Measurements from ENCODE around the gene GRM2. TPM values are rescaled to one million over a fixed set of nuclear protein-coding genes. Genes with fewer than 3 reads are reported as not detected.

The GRM2 gene
- total RNA-seq, 1 donor from 2014 or later: 0.08 TPM

DNA sequence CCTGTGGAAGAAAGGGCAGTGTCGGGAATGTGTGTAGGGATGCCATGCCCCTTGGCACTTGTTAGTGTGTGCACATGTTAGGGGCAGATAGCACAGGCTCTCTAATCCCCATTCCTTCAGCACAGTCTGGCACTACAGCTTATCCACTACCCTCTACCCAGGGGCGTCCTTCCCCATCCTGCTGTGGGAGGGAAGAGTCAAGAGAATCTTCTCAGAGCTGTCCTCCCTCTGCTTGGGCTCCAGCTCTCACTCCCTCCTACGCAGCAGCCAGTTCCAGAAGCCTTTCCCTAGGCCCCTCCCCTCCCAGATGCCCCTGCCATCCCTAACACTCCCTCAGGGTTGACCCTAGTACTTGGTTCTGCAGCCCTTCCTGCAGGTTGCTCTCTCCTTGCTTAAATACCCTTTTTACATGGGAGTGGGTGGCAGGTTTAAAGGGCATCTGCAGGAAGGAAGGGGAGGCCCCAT is 815 bp upstream of the GRM2 start:
- ATAC-seq: no peak

DNA sequence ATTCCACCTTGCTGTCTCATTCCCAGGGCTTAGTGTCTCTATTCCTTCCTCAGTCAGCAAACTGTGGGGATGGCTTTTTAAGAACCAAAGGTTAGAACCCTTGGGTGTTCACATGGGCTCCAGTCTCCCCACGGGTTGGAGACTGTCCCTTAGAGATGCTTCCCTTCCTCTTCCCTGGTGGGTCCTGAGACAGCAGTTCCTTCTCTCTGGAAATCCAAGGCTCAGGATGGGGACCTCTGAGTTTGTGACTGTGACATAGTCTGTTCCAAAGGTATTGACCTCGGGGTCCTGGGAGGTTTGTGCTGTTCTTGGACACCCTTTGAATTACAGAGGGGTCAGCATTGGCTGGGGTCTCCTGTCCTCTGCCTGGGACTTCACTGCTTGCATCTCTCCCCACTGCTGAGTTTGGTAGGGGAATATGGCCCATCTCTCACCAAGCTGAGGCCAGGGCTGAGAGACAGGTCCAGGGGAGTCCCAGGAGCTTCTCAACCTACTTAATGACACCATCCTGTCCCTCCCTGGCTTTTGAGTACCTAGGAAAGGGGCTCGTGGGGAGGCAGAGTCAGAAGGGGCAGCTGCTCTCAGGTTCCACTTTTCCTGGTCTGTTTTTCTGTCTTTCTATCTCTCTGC is 1.5 kb downstream of the GRM2 start:
- ATAC-seq: no peak

DNA sequence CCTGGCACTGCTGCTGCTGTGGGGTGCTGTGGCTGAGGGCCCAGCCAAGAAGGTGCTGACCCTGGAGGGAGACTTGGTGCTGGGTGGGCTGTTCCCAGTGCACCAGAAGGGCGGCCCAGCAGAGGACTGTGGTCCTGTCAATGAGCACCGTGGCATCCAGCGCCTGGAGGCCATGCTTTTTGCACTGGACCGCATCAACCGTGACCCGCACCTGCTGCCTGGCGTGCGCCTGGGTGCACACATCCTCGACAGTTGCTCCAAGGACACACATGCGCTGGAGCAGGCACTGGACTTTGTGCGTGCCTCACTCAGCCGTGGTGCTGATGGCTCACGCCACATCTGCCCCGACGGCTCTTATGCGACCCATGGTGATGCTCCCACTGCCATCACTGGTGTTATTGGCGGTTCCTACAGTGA is 2.1 kb downstream of the GRM2 start:
- ATAC-seq: no peak

DNA sequence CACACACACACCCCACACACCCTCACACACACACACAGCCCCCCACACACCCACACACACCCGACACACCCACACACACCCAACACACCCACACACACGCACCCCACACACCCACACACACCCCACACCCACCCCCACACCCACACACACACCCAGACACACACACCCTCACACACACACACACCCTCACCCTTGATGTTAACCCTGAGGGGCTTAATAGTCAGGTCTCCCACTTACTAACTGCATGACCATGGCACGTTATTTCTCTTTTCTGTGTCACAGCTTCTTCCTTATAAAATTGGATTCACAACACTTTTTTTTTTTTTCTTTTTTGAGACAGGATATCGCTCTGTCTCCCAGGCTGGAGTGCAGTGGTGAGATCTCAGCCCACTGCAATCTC is 2.8 kb downstream of the GRM2 start:
- no peak for ATAC-seq

DNA sequence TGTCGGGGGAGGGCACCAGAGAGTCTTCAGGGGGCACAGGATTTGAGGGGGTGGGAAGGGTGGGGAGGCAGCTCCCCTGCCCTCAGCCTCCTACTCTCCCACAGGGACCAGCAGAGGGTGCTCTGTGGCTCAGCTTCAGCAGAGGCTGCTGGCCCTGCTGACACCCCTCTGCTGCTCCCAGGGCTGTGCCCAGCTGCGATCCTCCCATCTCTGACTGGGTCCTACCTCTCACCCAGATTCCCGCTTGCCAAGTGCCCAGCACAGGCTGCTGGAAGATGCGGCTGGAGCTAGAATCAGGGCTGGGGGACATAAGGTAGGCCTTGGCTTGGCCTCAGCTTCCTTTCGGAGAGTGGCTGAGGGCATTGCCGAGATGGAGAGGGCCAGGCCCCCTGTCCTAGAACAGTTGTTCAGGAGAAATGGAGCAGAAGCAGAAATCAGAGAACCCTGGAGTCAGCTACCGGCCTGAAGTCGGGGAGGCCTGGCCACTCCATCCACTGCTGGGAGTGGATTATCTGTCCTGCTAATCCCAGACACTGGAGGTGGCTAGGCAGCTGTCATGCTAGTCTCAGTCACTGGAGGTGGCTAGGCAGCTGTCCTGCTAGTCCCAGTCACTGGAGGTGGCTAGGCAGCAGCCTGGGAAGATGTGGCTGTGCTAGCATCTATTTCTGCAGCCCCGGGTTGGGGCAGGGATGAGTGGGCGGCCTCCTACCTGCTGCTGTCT is 3.9 kb downstream of the GRM2 start:
- ATAC-seq: no peak

DNA sequence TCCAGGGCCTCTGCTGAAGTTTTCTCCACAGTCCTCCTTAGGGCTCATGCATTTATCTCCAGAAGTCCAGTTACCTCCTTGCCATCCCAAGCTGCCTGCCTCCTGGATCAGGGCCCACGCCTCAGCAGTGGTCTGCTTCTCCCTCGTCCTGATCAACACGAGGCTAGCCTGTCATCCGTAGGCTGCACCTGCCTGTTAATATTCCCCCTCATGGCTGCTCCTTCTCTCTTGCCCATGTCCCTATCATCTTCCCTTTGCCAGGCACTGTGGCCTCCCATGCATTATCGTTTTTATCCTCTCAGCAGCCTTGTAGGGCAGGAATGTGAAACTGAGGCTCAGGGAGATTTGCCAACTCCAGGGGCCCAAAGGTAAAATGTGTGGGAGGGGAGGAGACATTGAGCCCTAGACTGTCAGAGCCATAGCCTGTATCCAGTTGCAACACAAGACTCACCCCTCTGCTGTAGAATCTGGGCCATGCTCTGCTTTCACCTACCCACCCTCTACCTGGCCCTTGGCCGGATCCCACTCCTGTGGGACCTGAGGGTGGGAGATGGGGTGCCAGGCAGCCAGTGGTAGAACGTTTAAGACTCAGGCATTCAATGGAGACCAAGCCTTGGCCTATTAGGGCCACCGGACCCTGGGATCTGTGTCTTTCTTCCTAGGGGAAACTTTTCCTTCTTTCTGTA is 4.6 kb downstream of the GRM2 start:
- no peak for ATAC-seq

DNA sequence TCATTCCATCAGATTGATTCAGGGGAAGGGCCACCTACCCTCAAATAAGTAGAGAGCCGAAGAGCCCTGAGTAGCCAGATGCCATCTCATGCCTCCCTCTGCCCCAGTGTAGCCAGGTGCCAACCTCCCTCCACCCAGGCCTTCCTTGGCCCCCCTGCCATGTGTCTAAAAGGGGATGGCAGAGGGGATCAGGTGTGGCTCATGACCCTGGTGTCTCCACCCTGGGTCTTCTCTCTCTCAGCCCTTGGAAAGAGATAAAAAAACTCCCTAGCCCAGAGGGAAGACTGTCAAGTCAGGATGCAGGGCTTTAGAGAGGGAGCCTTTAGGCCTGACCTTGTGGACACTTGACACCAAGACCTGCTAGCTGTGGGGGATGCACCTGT is 5.2 kb downstream of the GRM2 start:
- ATAC-seq: no peak

DNA sequence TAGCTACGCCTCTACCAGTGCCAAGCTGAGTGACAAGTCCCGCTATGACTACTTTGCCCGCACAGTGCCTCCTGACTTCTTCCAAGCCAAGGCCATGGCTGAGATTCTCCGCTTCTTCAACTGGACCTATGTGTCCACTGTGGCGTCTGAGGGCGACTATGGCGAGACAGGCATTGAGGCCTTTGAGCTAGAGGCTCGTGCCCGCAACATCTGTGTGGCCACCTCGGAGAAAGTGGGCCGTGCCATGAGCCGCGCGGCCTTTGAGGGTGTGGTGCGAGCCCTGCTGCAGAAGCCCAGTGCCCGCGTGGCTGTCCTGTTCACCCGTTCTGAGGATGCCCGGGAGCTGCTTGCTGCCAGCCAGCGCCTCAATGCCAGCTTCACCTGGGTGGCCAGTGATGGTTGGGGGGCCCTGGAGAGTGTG is 5.7 kb downstream of the GRM2 start:
- no peak for ATAC-seq

DNA sequence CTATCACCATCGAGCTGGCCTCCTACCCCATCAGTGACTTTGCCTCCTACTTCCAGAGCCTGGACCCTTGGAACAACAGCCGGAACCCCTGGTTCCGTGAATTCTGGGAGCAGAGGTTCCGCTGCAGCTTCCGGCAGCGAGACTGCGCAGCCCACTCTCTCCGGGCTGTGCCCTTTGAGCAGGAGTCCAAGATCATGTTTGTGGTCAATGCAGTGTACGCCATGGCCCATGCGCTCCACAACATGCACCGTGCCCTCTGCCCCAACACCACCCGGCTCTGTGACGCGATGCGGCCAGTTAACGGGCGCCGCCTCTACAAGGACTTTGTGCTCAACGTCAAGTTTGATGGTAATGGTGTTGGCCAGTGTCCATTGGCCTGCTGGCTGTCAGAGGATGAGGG is 6.1 kb downstream of the GRM2 start:
- no peak for ATAC-seq

DNA sequence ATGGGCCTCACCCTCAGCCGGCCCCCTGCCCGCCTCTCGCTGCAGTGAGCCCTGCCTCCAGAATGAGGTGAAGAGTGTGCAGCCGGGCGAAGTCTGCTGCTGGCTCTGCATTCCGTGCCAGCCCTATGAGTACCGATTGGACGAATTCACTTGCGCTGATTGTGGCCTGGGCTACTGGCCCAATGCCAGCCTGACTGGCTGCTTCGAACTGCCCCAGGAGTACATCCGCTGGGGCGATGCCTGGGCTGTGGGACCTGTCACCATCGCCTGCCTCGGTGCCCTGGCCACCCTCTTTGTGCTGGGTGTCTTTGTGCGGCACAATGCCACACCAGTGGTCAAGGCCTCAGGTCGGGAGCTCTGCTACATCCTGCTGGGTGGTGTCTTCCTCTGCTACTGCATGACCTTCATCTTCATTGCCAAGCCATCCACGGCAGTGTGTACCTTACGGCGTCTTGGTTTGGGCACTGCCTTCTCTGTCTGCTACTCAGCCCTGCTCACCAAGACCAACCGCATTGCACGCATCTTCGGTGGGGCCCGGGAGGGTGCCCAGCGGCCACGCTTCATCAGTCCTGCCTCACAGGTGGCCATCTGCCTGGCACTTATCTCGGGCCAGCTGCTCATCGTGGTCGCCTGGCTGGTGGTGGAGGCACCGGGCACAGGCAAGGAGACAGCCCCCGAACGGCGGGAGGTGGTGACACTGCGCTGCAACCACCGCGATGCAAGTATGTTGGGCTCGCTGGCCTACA is 8.5 kb downstream of the GRM2 start:
- no peak for ATAC-seq

DNA sequence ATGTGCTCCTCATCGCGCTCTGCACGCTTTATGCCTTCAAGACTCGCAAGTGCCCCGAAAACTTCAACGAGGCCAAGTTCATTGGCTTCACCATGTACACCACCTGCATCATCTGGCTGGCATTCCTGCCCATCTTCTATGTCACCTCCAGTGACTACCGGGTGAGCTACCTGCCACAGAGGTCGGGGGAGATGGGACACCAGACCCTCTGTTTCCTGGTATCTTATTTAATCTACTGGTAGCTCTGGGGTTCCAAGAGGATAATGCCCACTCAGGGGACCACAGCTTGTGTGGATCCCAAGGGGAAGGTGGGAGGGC is 9.1 kb downstream of the GRM2 start:
- ATAC-seq: no peak

DNA sequence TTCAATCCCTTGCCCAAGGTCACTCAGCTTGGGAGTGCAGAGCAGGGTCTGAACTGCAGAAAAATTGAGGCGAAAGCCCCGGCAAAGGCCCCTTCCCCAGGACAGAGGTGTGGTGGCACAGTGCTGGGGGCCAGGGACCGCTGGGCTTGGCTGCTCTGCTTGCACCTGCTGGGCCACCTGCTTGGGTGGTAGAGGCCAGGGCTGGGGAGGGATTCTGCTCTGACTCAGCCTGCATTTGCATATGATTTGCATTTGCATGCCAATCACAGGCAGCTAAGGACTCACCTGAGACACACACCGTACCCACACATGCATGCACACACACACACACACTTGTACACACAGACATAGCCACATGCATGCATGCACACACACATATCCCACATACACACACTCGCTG is 9.9 kb downstream of the GRM2 start:
- no peak for ATAC-seq

DNA sequence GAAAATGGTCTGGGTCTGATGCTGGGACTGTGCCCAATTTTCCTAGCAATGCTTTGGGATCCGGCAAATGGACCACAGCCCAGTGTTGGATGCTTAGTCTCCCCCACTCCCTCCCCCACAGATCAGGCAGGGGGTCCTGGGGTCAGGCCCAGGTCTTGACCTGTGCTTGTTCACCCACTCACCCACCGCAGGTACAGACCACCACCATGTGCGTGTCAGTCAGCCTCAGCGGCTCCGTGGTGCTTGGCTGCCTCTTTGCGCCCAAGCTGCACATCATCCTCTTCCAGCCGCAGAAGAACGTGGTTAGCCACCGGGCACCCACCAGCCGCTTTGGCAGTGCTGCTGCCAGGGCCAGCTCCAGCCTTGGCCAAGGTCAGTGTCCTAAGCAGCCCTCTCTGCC is 10.6 kb downstream of the GRM2 start:
- no peak for ATAC-seq

DNA sequence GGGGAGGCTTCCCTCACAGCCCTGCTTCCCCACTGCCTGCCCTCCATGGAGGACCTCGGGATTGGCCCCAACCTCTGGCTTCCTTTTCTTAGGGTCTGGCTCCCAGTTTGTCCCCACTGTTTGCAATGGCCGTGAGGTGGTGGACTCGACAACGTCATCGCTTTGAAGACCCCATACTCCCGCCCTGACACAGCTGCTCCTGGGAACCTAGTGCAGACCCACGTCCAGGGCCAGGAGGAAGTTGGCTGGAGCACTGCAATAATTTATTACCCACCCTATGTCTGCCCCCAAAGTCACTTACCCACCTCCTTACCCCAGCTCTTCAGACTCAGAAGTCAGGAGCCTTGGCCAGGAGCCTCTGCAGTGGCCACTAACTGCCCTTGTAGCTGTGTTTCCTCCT is 11.1 kb downstream of the GRM2 start:
- no peak for ATAC-seq

DNA sequence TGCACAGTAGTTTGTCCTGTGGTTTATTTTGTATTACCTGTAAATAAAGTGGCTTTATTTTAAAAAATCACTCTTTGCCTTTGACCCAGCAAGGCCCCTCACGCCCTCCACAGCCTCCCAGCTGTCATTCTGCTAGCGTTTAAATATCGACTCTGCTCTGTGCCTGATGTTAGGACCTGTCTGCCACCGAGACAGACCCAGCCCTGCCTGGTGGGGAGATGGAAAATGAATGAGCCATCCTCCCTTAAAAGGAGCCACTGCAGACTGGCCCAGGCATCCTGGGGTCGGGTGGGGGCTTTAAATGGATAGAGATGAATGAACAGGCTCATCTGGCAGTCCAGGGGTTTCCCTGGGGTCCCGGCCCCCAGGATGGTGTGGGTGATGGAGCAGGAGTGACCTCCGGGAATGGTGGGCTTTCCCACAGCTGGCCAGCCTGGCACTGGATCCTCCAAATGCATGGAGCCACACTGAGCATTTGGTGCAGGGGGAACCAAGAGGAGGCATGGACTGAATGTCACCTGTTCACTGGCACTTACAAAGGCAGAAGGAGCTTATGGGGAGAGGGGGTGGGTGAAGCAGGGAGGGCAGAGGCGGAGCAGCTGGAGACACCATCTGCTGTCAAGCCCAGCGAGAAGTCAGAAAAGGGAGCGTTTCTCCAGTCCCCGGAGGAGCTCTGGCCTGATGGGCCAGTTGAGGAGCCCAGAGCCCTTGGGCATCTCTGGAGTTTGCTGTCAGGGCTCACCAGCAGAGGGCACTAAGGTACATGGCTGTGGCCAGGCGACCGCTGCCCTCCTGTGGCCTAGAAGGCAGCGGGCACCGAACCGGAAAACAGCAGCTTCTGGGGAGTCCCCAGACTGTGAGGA is 11.9 kb downstream of the GRM2 start:
- ATAC-seq: peak; percentile 83

DNA sequence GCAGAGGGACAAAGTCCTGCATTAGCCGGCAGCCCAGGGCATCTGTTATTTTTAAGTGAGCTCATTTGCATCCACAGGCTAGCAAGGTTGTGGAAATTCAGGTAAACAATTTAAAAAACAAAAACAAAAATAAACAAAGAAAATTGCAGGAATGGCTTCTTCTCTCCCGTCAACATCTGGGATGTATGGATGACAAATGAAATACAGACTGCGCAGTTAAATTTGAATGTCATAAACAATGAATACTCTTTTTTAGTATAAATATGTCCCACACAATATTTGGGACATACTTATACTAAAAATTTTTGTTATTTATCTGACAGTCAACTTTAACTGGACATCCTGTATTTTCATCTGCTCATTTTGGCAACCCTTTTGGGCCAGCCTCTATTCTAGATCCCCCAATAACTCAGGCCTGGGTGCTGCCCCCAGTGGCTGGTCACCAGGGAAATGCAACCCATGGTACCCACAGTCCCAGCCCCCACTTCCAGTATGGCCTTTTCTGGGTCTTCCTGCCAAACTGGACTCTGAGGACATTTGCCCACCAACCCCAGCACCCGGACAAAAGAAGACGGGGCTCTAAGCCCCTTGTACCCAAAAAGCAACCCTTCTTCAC is 12.7 kb downstream of the GRM2 start:
- ATAC-seq: no peak

DNA sequence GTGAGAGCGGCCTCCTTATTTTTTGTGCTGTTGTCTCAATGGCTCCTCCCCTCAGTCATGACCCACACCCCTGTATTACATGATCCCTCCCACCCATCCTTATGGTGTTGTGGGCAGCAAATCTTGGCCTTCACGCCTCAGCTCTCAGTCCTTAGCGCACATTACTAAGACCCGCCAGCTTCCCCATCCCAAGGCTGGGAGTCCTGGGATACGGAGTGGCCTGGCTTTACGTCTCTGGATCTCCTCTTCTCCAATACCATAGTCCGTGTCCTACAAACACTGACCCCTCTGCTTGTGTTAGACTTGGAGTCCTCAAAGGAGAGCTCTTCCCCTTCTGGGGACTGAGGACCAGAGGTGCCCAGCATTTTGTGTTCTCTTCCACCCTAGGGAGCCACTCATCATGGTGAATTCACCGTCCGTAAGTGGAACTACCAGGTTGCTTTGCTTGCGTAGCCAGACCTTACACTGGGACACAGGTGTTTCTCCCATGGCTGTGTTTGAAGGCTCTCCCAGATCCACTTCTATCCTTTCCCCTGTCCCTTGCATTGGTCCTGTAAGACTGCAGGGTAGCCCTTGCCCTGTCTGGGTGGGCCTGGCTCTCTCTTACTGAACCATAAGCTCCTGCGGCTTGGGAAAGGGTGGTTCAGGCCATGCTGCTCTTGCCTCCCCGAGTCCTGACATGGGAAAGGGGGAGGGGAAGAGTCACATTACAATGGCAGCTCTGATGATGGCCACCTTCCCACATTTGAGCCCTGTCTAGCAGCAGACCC is 13.6 kb downstream of the GRM2 start:
- no peak for ATAC-seq

DNA sequence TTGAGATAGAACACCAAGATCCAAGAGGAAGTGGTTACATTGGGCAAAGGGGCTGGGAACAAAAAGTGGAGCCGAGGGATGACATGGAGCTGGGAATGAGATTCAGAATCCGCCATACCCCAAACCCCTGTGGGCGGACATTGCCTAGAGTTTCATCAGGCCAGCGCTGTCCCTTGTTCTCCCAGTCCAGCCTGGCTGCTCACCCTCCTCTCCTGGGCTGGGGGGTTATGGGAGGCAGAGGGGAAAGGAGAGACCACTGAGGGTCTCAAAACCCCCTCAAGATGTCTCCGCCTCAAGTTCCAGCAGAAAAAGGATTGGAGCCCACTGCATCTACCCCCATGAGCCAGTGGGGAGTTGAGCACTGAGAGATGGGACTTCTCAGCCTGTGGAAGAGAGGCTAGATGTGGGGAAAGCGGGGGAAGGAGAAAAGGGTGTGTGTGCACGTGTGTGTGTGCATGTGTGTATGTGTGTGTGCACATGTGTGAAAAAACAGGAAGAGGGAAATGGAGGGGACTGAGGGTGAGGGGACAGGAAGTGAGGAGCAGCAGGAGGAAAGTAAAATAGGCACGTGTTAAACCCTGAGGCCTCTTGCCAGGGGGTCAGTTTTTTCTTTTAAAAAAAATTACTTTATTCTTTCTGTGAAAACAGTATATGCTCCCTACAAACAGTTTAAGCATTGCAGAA is 14.3 kb downstream of the GRM2 start:
- ATAC-seq: no peak

DNA sequence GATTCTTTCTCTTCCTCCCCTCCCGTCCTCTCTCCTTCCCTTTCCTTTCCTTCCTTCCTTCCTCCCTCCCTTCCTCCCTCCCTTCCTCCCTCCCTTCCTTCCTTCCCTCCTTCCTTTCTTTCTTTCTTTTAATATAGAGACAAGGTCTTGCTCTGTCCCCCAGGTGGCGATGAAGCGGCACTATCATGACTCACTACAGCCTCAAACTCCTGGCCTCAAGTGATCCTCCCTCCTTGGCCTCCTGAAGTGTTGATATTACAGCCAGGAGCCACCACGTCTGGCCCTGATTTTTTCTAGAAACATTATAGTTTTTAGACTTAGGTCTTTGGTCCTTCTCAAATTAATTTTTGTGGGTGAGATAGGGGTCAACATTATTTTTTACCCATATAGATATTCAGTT is 15.5 kb downstream of the GRM2 start:
- ATAC-seq: no peak

DNA sequence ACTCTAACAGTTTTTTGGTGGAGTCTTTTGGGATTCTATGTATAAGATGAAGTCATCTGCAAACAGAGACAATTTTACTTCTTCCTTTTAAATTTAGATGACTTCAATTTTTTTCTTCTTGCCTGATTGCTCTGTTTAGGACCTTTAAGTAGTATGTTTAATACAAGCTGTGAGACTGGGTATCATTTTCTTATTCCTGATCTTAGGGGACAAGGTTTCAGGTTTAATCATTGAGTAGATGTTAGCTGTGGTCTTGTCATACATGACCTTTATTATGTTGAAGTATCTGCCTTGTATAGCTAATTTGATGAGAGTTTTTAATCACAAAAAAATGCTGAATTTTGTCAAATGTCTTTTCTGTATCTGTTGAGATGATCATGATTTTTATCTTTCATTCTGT is 20.6 kb downstream of the GRM2 start:
- ATAC-seq: no peak
